GM12865 (cell line): Measurements from ENCODE around the gene PSME1.
A peak's percentile ranks its signal among the peaks of the same experiment; 100 is the strongest.

Source experiments
- DNase-seq: peaks from one replicate; pipeline ENCODE4 v3.0.0; 2010; ENCODE audit warnings: low read depth
- H3K4me3 ChIP-seq: 2 replicates; pipeline ENCODE4 v1.5.1; 2011; ENCODE audit warnings: mild to moderate bottlenecking, low read depth, low read length, control low read depth
- TF ChIP-seq, protein P1 (sequence below): IDR thresholded peaks from 2 replicates; pipeline ENCODE4 v1.5.1; 2011; ENCODE audit warnings: low read length, control low read depth, low read depth, inconsistent platforms; ENCODE audit not compliant: insufficient read depth; ENCODE audit errors: missing control alignments

The PSME1 gene

DNA sequence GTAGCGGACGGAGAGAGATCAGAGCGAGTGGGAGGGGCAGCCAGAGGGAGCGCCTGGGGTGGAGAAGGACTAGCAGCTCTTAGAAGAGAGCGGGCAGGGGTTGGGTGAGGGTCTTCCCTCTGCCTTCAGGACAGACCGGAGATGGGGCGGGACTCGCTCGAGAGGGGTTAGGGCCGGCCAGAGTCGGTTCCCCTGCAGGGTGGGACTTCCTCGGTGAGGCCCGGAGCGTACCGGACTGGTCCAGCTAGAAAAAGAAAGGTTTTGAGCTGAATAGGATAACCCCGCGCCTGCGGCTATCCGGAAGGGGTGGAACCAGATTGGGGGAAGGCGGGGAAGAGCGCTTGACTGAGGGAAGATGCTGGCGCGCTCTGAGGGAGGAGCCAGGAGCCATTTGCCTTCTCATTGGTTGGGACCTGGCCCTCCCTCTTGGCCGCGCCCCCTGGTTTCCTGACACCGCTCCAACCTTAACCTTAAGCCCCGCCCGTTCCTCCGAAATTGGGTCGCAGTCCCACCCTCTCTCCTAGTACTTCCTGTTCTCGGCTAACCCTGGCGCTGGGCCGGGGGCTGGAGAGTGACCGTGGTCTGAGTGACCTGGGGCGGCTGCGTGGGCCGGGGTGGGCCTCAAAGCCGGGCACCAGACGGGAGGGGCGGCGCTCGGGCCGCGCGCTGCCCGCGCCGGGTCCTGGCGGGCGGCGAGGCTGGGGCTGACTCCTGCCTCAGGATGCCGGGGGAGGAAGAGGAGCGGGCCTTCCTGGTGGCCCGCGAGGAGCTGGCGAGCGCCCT, 11.2 kb downstream of the PSME1 start, which contains the start of gene RNF31:
TSS of gene RNF31 (plus strand) at position 521 of the 783 bp plus-strand sequence. CDS start at position 722, 201 bp downstream.
- DNase-seq = peak; percentile 99
- peak within 1 kb of the TSS; percentile 96 for H3K4me3 ChIP-seq
- TF ChIP-seq, protein P1, sequence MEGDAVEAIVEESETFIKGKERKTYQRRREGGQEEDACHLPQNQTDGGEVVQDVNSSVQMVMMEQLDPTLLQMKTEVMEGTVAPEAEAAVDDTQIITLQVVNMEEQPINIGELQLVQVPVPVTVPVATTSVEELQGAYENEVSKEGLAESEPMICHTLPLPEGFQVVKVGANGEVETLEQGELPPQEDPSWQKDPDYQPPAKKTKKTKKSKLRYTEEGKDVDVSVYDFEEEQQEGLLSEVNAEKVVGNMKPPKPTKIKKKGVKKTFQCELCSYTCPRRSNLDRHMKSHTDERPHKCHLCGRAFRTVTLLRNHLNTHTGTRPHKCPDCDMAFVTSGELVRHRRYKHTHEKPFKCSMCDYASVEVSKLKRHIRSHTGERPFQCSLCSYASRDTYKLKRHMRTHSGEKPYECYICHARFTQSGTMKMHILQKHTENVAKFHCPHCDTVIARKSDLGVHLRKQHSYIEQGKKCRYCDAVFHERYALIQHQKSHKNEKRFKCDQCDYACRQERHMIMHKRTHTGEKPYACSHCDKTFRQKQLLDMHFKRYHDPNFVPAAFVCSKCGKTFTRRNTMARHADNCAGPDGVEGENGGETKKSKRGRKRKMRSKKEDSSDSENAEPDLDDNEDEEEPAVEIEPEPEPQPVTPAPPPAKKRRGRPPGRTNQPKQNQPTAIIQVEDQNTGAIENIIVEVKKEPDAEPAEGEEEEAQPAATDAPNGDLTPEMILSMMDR = no peak

DNA sequence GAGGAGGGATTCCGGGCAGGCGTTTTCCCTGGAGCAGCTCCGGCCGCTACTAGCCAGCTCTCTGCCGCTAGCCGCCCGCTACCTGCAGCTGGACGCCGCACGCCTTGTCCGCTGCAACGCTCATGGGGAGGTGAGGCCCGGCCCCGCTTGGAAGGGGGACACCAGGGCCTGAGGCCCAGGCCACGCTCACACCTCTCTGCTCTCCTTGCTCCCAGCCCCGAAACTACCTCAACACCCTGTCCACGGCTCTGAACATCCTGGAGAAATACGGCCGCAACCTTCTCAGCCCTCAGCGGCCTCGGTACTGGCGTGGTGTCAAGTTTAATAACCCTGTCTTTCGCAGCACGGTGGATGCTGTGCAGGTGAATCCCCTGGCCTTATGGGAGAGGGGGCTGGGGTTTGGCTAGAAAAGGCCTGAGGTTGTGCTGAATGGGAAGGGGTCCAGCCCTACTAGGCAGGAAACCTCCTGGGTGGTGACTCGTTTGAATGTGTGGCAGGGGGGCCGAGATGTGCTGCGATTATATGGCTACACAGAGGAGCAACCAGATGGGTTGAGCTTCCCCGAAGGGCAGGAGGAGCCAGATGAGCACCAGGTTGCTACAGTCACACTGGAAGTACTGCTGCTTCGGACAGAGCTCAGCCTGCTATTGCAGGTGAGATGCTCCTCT, 11.9 kb downstream of the PSME1 start:
- DNase-seq = no peak
- TF ChIP-seq, protein P1 = no peak
- peak overlapping the region; percentile 96 for H3K4me3 ChIP-seq

DNA sequence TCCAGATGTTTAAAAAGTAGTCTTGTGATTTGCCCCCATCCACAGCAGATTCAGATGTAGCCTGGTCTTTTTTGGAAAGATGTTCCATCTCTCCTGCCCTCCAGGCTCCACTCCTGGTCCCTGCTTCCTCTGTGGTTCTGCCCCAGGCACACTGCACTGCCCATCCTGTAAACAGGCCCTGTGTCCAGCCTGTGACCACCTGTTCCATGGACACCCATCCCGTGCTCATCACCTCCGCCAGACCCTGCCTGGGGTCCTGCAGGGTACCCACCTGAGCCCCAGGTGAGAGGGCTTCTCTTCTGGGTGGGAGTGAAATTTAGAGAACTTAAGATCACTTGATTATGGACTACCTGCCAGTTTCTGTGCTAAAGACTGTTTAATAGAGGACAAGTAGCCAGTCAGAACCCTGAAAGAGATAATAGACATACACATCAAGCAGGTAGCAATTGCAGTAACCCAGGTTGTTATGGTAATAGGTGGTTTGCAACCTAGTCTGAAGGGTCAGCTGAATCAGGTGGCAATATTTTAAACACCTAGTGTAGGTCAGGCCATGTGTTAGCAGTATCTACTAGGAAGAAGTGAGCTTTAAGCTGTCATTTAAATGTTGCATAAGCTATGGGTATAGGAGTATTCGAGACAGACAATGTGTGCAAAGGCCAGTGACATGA, 13.4 kb downstream of the PSME1 start:
- no peak for DNase-seq
- TF ChIP-seq, protein P1 = no peak
- H3K4me3 ChIP-seq = no peak overlapping the region

DNA sequence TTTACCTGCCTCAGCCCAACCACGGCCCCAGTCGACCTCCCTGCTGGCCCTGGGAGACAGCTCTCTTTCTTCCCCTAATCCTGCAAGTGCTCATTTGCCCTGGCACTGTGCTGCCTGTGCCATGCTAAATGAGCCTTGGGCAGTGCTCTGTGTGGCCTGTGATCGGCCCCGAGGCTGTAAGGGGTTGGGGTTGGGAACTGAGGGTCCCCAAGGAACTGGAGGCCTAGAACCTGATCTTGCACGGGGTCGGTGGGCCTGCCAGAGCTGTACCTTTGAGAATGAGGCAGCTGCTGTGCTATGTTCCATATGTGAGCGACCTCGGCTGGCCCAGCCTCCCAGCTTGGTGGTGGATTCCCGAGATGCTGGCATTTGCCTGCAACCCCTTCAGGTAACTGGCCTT, 14.1 kb downstream of the PSME1 start:
- DNase-seq = no peak
- TF ChIP-seq, protein P1 = no peak
- H3K4me3 ChIP-seq = no peak overlapping the region

DNA sequence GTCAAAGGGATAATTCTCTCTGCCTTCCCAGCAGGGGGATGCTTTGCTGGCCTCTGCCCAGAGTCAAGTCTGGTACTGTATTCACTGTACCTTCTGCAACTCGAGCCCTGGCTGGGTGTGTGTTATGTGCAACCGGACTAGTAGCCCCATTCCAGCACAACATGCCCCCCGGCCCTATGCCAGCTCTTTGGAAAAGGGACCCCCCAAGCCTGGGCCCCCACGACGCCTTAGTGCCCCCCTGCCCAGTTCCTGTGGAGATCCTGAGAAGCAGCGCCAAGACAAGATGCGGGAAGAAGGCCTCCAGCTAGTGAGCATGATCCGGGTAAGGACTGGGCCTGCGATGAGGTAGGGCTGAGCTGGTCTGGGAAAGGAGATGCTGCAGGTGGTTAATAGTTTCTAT, 14.6 kb downstream of the PSME1 start:
- DNase-seq = no peak
- TF ChIP-seq, protein P1 = no peak
- no peak overlapping the region for H3K4me3 ChIP-seq

DNA sequence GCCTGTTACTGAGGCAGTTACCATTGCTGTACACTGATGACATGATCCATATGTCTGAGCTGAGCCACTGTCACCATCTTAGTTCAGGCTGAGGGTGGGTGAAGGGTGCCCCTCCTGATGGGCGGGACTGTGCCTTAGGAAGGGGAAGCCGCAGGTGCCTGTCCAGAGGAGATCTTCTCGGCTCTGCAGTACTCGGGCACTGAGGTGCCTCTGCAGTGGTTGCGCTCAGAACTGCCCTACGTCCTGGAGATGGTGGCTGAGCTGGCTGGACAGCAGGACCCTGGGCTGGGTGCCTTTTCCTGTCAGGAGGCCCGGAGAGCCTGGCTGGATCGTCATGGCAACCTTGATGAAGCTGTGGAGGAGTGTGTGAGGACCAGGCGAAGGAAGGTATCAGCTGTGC, 15.0 kb downstream of the PSME1 start:
- H3K4me3 ChIP-seq = no peak overlapping the region
- TF ChIP-seq, protein P1 = no peak
- DNase-seq = no peak
